Measurements from ENCODE around the gene GPALPP1. TPM values are rescaled to one million over a fixed set of nuclear protein-coding genes. Genes with fewer than 3 reads are reported as not detected.
A peak's percentile ranks its signal among the peaks of the same experiment; 100 is the strongest.
"Not testable (repeated sequence)": the region's sequence is repeated elsewhere in the genome, so short reads cannot be mapped to it uniquely, and the experiment has no call there.

GPALPP1 gene, protein sequence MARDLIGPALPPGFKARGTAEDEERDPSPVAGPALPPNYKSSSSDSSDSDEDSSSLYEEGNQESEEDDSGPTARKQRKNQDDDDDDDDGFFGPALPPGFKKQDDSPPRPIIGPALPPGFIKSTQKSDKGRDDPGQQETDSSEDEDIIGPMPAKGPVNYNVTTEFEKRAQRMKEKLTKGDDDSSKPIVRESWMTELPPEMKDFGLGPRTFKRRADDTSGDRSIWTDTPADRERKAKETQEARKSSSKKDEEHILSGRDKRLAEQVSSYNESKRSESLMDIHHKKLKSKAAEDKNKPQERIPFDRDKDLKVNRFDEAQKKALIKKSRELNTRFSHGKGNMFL
- total RNA-seq: 10 to 100 TPM; 12.1 to 30.3 (median 22.0) TPM

DNA sequence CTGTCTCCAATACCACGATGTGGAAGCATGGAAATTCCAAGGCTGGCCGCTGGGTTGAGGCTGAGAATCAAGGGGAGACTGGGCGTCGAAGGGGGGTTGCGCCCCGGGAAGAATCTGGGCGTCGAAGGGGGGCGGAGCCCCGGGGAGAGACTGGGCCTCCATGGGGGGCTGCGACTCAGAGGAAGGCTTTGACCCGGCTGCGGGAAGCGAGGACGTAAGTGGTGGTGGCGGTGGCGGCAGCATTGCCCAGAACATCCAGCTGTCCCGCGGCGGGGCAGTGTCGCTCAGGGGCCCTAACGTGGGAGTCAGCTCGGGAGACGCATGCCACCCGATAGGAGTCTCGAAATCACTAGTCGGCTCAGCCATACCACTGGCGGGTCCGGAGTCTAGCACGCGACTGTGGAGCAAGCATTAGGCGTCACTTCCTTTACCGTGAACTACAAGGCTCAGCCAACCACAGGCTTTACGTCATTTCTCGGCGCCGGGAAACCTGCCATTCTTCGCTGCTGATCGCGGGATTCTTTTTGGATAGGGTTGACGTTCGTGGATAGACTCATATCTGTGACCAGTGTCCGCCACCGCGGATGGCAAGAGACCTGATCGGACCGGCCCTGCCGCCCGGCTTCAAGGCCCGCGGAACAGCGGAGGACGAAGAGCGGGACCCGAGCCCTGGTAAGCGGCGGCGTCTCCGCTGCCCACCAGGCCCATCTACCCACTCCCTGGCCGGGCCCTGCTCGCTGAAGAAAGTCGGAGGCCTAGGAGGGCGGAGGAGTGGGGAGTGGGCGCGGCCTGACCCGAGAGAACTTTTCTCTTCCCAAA, at the start of gene GPALPP1, which contains the start of gene NUFIP1:
Gene GPALPP1, plus strand, starts transcription at position 468 of the 819 bp plus-strand sequence. Its CDS starts 117 bp downstream, at position 585.
Gene NUFIP1, minus strand, starts transcription at position 401 of the 819 bp plus-strand sequence. Its CDS starts 35 bp downstream, at position 366.
- intact Hi-C loops (cut with DNase I; ENCODE audit: low total_unique reads) (no loop called here), in situ Hi-C loops (cut with MboI; ENCODE audit: low pct_ligation_motif_present in 1 of 4, low pct_unique_long_range_greater_than_20kb in 1 of 4, low sequenced_read_pairs in 3 of 4) (no loop called here)
- peak; percentile 94 for DNase-seq
- H3K27ac ChIP-seq: peak within 1 kb of the TSS; percentile 84 to 92 (median 88)
- 0 to 1% methylated on average over 6 to 43 of the region's 66 CpGs for WGBS, 2 donors (ENCODE audit: low coverage in 1 of 2)
- H3K9me3 ChIP-seq: no peaks in the 10 kb centered on the region
- TF ChIP-seq EP300 (IDR thresholded peaks at IDR 0.05; ENCODE audit: low read depth) (no peak), POLR2AphosphoS5 (IDR thresholded peaks at IDR 0.05) (peak; percentile 79 to 84 (median 83)), POLR2A (IDR thresholded peaks at IDR 0.05) (peak; percentile 57)
- TF ChIP-seq, protein P1, sequence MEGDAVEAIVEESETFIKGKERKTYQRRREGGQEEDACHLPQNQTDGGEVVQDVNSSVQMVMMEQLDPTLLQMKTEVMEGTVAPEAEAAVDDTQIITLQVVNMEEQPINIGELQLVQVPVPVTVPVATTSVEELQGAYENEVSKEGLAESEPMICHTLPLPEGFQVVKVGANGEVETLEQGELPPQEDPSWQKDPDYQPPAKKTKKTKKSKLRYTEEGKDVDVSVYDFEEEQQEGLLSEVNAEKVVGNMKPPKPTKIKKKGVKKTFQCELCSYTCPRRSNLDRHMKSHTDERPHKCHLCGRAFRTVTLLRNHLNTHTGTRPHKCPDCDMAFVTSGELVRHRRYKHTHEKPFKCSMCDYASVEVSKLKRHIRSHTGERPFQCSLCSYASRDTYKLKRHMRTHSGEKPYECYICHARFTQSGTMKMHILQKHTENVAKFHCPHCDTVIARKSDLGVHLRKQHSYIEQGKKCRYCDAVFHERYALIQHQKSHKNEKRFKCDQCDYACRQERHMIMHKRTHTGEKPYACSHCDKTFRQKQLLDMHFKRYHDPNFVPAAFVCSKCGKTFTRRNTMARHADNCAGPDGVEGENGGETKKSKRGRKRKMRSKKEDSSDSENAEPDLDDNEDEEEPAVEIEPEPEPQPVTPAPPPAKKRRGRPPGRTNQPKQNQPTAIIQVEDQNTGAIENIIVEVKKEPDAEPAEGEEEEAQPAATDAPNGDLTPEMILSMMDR (IDR thresholded peaks at IDR 0.05): peak in 3 of 5 experiments; percentile 17 to 35 (median 34)
- no peaks in the 10 kb centered on the region for H3K36me3 ChIP-seq
- peaks cover 14 to 27% (median 22%) of the 10 kb centered on the region in 4 donors for H3K4me1 ChIP-seq
- H3K27me3 ChIP-seq: no peaks in the 10 kb centered on the region
- peak within 1 kb of the TSS; percentile 77 to 95 (median 83) for H3K4me3 ChIP-seq

DNA sequence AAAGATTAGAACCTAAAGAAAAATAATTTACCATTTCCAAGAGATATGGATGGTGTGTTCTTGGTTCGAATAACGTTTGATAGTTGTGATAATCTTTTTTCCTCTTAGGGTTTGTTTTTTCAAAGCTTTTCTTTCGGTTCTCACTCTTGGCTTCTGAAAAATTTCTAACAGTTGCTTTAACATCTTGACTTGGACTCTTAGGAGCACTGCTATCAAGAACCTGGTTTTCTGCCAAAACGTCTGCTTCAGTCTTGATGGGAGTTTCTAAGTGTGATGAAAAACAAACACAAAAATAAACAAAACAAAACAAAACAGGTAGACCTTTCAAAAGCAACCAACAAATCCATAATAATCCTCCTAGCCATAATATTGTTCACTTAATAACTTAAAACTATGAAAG, 45.9 kb upstream of the GPALPP1 start:
- WGBS, 2 donors (ENCODE audit: low coverage in 1 of 2): 61 to 63% methylated on average over 2 to 4 of the region's 4 CpGs
- in situ Hi-C loops (cut with MboI; ENCODE audit: low pct_ligation_motif_present in 1 of 4, low pct_unique_long_range_greater_than_20kb in 1 of 4, low sequenced_read_pairs in 3 of 4); H3K4me1 ChIP-seq; H3K9me3 ChIP-seq; intact Hi-C loops (cut with DNase I; ENCODE audit: low total_unique reads); H3K27ac ChIP-seq; H3K4me3 ChIP-seq; H3K27me3 ChIP-seq; DNase-seq: not testable (repeated sequence)
- H3K36me3 ChIP-seq: peaks cover 0 to 14% (median 2%) of the 10 kb centered on the region in 4 donors

DNA sequence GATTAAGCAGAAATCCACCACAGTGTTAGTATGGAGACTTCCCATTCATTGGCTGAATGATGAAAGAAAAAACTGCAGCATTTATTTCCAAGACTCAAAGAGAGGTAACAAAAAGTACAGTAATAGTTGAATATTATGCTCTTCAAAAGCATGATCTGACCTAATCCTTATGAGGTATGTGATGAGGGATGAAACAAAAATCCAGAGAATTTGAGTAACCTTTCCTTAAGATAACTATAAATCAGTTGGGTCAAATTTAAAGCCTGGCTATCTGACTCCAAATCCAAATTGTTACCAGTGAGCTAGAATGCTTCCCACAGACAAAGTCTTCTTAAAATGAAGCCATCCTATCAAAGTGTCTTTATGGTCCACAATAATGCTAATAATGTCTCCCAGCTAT, 38.2 kb upstream of the GPALPP1 start:
- in situ Hi-C loops (cut with MboI; ENCODE audit: low pct_ligation_motif_present in 1 of 4, low pct_unique_long_range_greater_than_20kb in 1 of 4, low sequenced_read_pairs in 3 of 4): loop anchor here (25.0 kb wide), 2 partner anchors 464 to 1039 kb away; no protein-coding TSS in a partner anchor
- H3K27ac ChIP-seq: no peak overlapping the region
- no peak for TF ChIP-seq EP300 (IDR thresholded peaks at IDR 0.05; ENCODE audit: low read depth)
- no peak for TF ChIP-seq POLR2A (IDR thresholded peaks at IDR 0.05)
- no peak for TF ChIP-seq POLR2AphosphoS5 (IDR thresholded peaks at IDR 0.05)
- TF ChIP-seq, protein P1 (IDR thresholded peaks at IDR 0.05): no peak
- no peak for DNase-seq
- no peaks in the 10 kb centered on the region for H3K27me3 ChIP-seq
- no peak overlapping the region for H3K4me3 ChIP-seq
- H3K36me3 ChIP-seq: no peaks in the 10 kb centered on the region
- no peaks in the 10 kb centered on the region for H3K4me1 ChIP-seq
- H3K9me3 ChIP-seq: no peaks in the 10 kb centered on the region
- intact Hi-C loops (cut with DNase I; ENCODE audit: low total_unique reads): no loop called here

DNA sequence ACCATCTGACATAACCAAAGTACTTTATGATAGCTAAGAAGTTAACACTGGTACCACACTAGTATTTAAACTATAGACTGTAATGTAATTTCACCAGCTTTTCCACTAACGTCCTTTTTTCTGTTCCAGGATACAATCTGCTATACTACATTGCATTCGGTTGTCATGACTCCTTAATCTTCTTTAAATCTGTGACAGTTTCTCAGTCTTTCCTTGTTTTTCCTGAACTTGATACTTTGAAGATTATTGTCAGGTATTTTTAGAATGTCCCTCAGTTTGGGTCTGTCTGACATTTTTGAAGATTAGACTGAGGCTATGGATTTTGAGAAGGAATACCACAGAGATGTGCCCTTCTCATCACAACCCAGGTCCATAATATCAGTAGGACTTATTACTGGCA, 36.7 kb upstream of the GPALPP1 start:
- H3K36me3 ChIP-seq: no peaks in the 10 kb centered on the region
- intact Hi-C loops (cut with DNase I; ENCODE audit: low total_unique reads) (no loop called here), in situ Hi-C loops (cut with MboI; ENCODE audit: low pct_ligation_motif_present in 1 of 4, low pct_unique_long_range_greater_than_20kb in 1 of 4, low sequenced_read_pairs in 3 of 4) (loop anchor here (25.0 kb wide), 2 partner anchors 465 to 1040 kb away; no protein-coding TSS in a partner anchor)
- WGBS, 2 donors (ENCODE audit: low coverage in 1 of 2): 89% methylated on average over 2 of the region's 2 CpGs; no CpG with 5 or more reads in 1 of the 2 donors
- H3K4me1 ChIP-seq: no peaks in the 10 kb centered on the region
- TF ChIP-seq, protein P1 (IDR thresholded peaks at IDR 0.05): no peak
- no peak for TF ChIP-seq POLR2AphosphoS5 (IDR thresholded peaks at IDR 0.05)
- TF ChIP-seq EP300 (IDR thresholded peaks at IDR 0.05; ENCODE audit: low read depth): no peak
- no peak for TF ChIP-seq POLR2A (IDR thresholded peaks at IDR 0.05)
- H3K9me3 ChIP-seq: no peaks in the 10 kb centered on the region
- H3K4me3 ChIP-seq: no peak overlapping the region
- DNase-seq: no peak
- no peaks in the 10 kb centered on the region for H3K27me3 ChIP-seq
- no peak overlapping the region for H3K27ac ChIP-seq

All from transverse colon (tissue), 4 donors.